Measurements from ENCODE around the gene CACHD1.

Gene CACHD1

GRCh38 chr1:64624808-64625207, 154.9 kb downstream of the CACHD1 start:
- no peak overlapping the region for H3K4me3 ChIP-seq (replicated peaks; ENCODE audit: low read depth, low read length)
- no peak for TF ChIP-seq CTCF (IDR thresholded peaks at IDR 0.05; ENCODE audit: low read length, missing control alignments)
- DNase-seq (ENCODE audit: low read depth), result no peak

DNA sequence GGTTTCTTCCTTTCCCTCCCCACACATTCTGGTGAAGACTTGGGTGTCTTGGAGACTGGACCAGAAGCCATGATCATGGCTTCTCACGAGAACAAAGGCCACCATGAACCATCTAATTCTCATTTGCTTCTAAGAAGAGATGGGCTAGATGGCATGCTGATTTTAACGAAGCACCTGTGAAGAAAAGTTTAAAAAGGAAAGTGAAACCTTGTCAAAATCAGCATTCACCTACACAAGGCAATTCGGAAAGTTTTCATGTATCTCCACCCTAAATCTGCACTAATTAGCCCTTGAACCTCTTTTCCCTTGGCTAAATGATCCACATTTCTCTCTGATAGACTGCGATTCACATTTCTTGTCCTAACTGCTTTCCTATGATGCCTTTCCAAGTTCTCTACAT, 160.7 kb downstream of the CACHD1 start:
- no peak for TF ChIP-seq CTCF (IDR thresholded peaks at IDR 0.05; ENCODE audit: low read length, missing control alignments)
- DNase-seq (ENCODE audit: low read depth), result no peak
- no peak overlapping the region for H3K4me3 ChIP-seq (replicated peaks; ENCODE audit: low read depth, low read length)

GRCh38 chr1:64631346-64632034, 161.6 kb downstream of the CACHD1 start:
- TF ChIP-seq CTCF (IDR thresholded peaks at IDR 0.05; ENCODE audit: low read length, missing control alignments), result no peak
- DNase-seq (ENCODE audit: low read depth), result no peak
- no peak overlapping the region for H3K4me3 ChIP-seq (replicated peaks; ENCODE audit: low read depth, low read length)

- no peak overlapping the region for H3K4me3 ChIP-seq (replicated peaks; ENCODE audit: low read depth, low read length)
- no peak for TF ChIP-seq CTCF (IDR thresholded peaks at IDR 0.05; ENCODE audit: low read length, missing control alignments)
- DNase-seq (ENCODE audit: low read depth), result no peak
Measured at GRCh38 chr1:64632936-64633335, 163.0 kb downstream of the CACHD1 start.

- DNase-seq (ENCODE audit: low read depth), result no peak
- H3K4me3 ChIP-seq (replicated peaks; ENCODE audit: low read depth, low read length), result no peak overlapping the region
- TF ChIP-seq CTCF (IDR thresholded peaks at IDR 0.05; ENCODE audit: low read length, missing control alignments), result no peak
Measured at GRCh38 chr1:64645735-64646134, 175.8 kb downstream of the CACHD1 start.

DNA sequence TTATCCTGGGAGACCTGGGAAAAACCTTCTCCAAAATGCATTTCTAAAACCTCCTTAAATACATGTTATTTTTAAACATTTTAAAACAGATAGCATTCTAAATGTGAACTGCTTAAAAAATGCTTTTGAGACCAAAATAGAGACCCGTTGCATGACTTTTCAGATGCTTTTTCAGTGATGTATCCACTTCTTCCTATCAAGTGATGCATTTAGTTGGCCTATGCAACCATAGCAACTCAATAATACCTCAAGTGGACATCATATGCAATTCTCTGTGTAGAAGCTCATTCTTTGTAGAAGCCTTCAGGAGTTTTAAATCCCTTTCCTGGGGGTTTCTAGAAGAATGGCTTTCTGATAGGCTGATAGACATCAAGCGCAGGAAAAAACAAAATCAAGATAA, 180.5 kb downstream of the CACHD1 start:
- no peak for TF ChIP-seq CTCF (IDR thresholded peaks at IDR 0.05; ENCODE audit: low read length, missing control alignments)
- no peak overlapping the region for H3K4me3 ChIP-seq (replicated peaks; ENCODE audit: low read depth, low read length)
- no peak for DNase-seq (ENCODE audit: low read depth)

DNA sequence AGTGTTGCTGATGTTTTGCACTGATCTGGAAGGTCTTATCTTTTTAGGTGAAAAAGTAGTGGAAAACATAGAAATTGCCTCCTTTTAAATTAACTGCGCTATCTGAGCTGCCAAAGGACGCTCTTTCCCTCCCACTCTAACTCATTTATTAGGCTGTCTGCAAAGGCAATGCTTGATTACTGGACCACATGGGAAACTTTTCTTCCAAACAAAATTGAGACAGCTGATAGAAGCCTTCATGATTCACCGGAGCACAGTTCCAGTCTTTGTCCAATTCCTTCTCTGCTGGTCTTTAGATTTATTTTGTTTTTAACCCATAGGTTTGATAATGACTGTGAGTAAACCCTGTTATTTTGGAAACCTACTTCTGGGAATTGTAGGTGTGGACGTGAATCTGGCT, 181.9 kb downstream of the CACHD1 start:
- TF ChIP-seq CTCF (IDR thresholded peaks at IDR 0.05; ENCODE audit: low read length, missing control alignments), result no peak
- no peak for DNase-seq (ENCODE audit: low read depth)
- H3K4me3 ChIP-seq (replicated peaks; ENCODE audit: low read depth, low read length), result no peak overlapping the region
